GM21576 (cell line): ENCODE measurements around the gene PCP2.

Experiments used
- ATAC-seq: cut with Tn5 transposase; IDR thresholded peaks from one replicate; pipeline ENCODE4 v1.9.1; 2021; ENCODE audit warnings: mild to moderate bottlenecking, moderate library complexity; ENCODE audit not compliant: unreplicated experiment

The PCP2 gene

GRCh38 chr19:7602240-7602934, 31.1 kb downstream of the PCP2 start:
- no peak for ATAC-seq

- ATAC-seq: no peak
Measured at GRCh38 chr19:7600721-7601120, 32.8 kb downstream of the PCP2 start.

- no peak for ATAC-seq
Measured at GRCh38 chr19:7598180-7598579, 35.3 kb downstream of the PCP2 start.

GRCh38 chr19:7597689-7598088, 35.8 kb downstream of the PCP2 start:
- no peak for ATAC-seq

- ATAC-seq: no peak
Measured at GRCh38 chr19:7596211-7596937, 37.1 kb downstream of the PCP2 start.

GRCh38 chr19:7595466-7596133, 37.9 kb downstream of the PCP2 start, which contains the start of gene CAMSAP3:
CAMSAP3 (plus strand) TSS chr19:7595863; CDS start chr19:7596003, 140 bp downstream.
- ATAC-seq: no peak

- ATAC-seq: no peak
Measured at GRCh38 chr19:7590256-7590655, 43.3 kb downstream of the PCP2 start.

GRCh38 chr19:7589822-7590221, 43.7 kb downstream of the PCP2 start:
- ATAC-seq: no peak

- ATAC-seq: no peak
Measured at GRCh38 chr19:7582446-7582845, 51.1 kb downstream of the PCP2 start.
